ENCODE results near the gene KCNK13. TPM values are rescaled to one million over a fixed set of nuclear protein-coding genes. Genes with fewer than 3 reads are reported as not detected.

KCNK13 gene
- total and polyA plus RNA-seq, 2 experiments from 2014 or later: 0.21 to 1.0 TPM

DNA sequence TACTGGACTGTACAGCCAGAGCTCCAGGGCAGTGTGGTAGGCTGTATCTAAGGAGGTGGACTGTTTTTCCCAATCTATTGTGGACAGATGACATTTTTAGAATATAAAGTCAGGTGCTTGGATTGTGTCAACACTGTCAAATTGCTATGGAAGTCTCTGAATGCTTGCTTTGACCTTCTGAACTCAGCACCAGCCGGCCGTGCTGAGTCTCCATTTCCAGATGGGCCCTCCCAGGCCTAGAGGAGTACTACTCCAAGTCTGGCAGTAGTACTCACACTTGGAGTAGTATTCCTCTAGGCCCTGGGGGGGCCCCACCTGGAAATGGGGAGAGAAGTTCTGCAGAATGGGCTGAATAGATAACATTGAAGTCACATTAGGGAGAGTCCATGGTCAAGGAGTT, 16.2 kb upstream of the KCNK13 start:
- Mint-ChIP-seq H3K9me3 (no peaks in the 10 kb centered on the region), H3K36me3 (ENCODE audit: low read depth) (peaks cover 5% of the 10 kb centered on the region; the same call in 2 of the 3 replicates), H3K4me3 (no peak overlapping the region), H3K4me1 (0 out of 3 replicates have a peak, but pooled peaks cover 3% of the 10 kb centered on the region), H3K27me3 (ENCODE audit: insufficient read depth, low read depth, poor library complexity) (no peaks in the 10 kb centered on the region), H3K27ac (no peak overlapping the region)
- Histone ChIP-seq H3K27me3 (ENCODE audit: insufficient read depth) (no peaks in the 10 kb centered on the region), H3K27ac (ENCODE audit: low read depth) (no peak overlapping the region), H3K9me2 (ENCODE audit: insufficient read depth) (no peaks in the 10 kb centered on the region), H3K4me1 (ENCODE audit: insufficient read depth) (no peaks in the 10 kb centered on the region), H3K79me2 (replicated peaks; ENCODE audit: insufficient read depth) (no peaks in the 10 kb centered on the region), H4K20me1 (replicated peaks; ENCODE audit: insufficient read depth) (no peaks in the 10 kb centered on the region; the same call in 1 of the 2 replicates), H3F3A (replicated peaks; ENCODE audit: low read depth) (no peaks in the 10 kb centered on the region), H2AFZ (no peak overlapping the region), H3K4me3 (no peak overlapping the region), H3K36me3 (ENCODE audit: insufficient read depth) (no peaks in the 10 kb centered on the region), H3K4me2 (no peak overlapping the region)
- no peak for ATAC-seq
- TF ChIP-seq NANOG (IDR thresholded peaks at IDR 0.05; ENCODE audit: borderline replicate concordance) (no peak), JUNB (IDR thresholded peaks at IDR 0.05; ENCODE audit: unreplicated experiment) (no peak), ZNF331 (CRISPR knock-in tag; IDR thresholded peaks at IDR 0.05; ENCODE audit: low read depth) (no peak), CREB1 (CRISPR knock-in tag; IDR thresholded peaks at IDR 0.05; ENCODE audit: low read depth) (no peak), EZH2 (IDR thresholded peaks at IDR 0.05; ENCODE audit: low read depth, unreplicated experiment) (no peak), ETS1 (IDR thresholded peaks at IDR 0.05) (no peak), ZNF114 (CRISPR knock-in tag; IDR thresholded peaks at IDR 0.05) (no peak), EZH2phosphoT487 (IDR thresholded peaks at IDR 0.05; ENCODE audit: unreplicated experiment) (no peak)
- TF ChIP-seq, protein P1, sequence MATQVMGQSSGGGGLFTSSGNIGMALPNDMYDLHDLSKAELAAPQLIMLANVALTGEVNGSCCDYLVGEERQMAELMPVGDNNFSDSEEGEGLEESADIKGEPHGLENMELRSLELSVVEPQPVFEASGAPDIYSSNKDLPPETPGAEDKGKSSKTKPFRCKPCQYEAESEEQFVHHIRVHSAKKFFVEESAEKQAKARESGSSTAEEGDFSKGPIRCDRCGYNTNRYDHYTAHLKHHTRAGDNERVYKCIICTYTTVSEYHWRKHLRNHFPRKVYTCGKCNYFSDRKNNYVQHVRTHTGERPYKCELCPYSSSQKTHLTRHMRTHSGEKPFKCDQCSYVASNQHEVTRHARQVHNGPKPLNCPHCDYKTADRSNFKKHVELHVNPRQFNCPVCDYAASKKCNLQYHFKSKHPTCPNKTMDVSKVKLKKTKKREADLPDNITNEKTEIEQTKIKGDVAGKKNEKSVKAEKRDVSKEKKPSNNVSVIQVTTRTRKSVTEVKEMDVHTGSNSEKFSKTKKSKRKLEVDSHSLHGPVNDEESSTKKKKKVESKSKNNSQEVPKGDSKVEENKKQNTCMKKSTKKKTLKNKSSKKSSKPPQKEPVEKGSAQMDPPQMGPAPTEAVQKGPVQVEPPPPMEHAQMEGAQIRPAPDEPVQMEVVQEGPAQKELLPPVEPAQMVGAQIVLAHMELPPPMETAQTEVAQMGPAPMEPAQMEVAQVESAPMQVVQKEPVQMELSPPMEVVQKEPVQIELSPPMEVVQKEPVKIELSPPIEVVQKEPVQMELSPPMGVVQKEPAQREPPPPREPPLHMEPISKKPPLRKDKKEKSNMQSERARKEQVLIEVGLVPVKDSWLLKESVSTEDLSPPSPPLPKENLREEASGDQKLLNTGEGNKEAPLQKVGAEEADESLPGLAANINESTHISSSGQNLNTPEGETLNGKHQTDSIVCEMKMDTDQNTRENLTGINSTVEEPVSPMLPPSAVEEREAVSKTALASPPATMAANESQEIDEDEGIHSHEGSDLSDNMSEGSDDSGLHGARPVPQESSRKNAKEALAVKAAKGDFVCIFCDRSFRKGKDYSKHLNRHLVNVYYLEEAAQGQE (IDR thresholded peaks at IDR 0.05; ENCODE audit: unreplicated experiment): no peak
- TF ChIP-seq, protein P2, sequence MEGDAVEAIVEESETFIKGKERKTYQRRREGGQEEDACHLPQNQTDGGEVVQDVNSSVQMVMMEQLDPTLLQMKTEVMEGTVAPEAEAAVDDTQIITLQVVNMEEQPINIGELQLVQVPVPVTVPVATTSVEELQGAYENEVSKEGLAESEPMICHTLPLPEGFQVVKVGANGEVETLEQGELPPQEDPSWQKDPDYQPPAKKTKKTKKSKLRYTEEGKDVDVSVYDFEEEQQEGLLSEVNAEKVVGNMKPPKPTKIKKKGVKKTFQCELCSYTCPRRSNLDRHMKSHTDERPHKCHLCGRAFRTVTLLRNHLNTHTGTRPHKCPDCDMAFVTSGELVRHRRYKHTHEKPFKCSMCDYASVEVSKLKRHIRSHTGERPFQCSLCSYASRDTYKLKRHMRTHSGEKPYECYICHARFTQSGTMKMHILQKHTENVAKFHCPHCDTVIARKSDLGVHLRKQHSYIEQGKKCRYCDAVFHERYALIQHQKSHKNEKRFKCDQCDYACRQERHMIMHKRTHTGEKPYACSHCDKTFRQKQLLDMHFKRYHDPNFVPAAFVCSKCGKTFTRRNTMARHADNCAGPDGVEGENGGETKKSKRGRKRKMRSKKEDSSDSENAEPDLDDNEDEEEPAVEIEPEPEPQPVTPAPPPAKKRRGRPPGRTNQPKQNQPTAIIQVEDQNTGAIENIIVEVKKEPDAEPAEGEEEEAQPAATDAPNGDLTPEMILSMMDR (conservative IDR thresholded peaks at IDR 0.05; ENCODE audit: low read depth in 2 of 2): no peak
- no peak for DNase-seq (ENCODE audit: low spot score)

All from GM23338 (cell line).